GM12865 (cell line): ENCODE data around the gene RBM25.
"Not testable (repeated sequence)": the region's sequence is repeated elsewhere in the genome, so short reads cannot be mapped to it uniquely, and the experiment has no call there.

Source experiments
- DNase-seq: peaks from one replicate; pipeline ENCODE4 v3.0.0; 2010; ENCODE audit warnings: low read depth
- H3K4me3 ChIP-seq: 2 replicates; pipeline ENCODE4 v1.5.1; 2011; ENCODE audit warnings: mild to moderate bottlenecking, low read depth, low read length, control low read depth
- TF ChIP-seq, protein P1 (sequence below): IDR thresholded peaks from 2 replicates; pipeline ENCODE4 v1.5.1; 2011; ENCODE audit warnings: low read length, control low read depth, low read depth, inconsistent platforms; ENCODE audit not compliant: insufficient read depth; ENCODE audit errors: missing control alignments

RBM25 gene

GRCh38 chr14:73058224-73058921 is at the start of gene RBM25:
Gene RBM25 (plus strand): TSS chr14:73058534. CDS start chr14:73071642, 13,108 bp downstream.
- DNase-seq, result peak; percentile 99
- TF ChIP-seq, protein P1, sequence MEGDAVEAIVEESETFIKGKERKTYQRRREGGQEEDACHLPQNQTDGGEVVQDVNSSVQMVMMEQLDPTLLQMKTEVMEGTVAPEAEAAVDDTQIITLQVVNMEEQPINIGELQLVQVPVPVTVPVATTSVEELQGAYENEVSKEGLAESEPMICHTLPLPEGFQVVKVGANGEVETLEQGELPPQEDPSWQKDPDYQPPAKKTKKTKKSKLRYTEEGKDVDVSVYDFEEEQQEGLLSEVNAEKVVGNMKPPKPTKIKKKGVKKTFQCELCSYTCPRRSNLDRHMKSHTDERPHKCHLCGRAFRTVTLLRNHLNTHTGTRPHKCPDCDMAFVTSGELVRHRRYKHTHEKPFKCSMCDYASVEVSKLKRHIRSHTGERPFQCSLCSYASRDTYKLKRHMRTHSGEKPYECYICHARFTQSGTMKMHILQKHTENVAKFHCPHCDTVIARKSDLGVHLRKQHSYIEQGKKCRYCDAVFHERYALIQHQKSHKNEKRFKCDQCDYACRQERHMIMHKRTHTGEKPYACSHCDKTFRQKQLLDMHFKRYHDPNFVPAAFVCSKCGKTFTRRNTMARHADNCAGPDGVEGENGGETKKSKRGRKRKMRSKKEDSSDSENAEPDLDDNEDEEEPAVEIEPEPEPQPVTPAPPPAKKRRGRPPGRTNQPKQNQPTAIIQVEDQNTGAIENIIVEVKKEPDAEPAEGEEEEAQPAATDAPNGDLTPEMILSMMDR, result no peak

DNA sequence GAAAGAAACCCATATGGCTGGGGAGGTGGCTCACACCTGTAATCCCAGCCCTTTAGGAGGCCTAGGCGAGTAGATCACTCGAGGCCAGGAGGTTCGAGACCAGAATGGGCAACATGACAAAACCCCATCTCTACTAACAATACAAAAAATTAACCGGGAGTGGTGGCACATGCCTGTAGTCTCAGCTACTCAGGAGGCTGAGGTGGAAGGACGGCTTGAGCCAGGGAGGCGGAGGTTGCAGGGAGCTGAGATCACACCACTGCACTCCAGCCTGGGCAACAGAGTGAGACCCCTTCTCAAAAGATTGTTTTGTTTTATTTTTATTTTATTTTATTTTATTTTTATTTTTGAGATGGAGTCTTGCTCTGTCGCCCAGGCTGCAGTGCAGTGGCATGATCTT is 47.1 kb upstream of the RBM25 start:
- not testable (repeated sequence) for DNase-seq, H3K4me3 ChIP-seq

More at GRCh38 chr14:73058224-73058921, at the start of gene RBM25:
- peak within 1 kb of the TSS; percentile 96 for H3K4me3 ChIP-seq

DNA sequence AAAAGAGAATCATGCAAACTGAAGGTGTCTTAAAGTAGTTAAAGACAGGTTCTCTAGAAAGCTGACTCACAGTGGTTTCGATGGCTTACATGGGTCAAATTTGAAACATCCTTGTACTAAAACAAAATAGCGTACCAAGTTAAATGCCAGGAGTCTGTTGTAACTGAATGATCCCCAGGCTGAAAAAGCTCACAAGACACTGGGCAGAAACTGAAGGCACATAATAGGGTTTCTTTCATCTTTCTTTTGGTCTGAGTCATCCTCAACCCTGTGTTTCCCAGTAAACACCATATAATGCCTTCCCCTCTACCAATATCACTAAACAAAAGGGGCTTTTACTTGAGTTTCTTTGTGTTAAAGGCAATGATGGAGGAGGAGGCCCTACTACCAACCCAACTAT is 44.2 kb upstream of the RBM25 start:
- H3K4me3 ChIP-seq, result no peak overlapping the region
- peak; percentile 91 for DNase-seq
- TF ChIP-seq, protein P1, result no peak

DNA sequence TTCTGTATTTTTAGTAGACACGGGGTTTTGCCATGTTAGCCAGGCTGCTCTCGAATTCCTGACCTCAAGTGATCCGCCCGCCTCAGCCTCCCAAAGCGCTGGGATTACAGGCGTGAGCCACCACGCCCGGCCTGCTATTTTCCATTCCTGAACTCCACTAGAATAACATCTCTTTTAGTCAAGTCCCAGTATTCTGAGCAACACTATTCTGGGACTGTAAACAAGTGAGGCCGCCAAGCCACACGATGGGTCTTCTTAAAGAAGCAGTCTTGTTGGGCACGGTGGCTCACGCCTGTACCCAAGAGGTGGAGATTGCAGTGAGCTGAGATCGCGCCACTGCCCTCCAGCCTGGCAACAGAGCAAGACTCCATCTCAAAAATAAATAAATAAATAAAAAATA is 42.8 kb upstream of the RBM25 start:
- H3K4me3 ChIP-seq, DNase-seq: not testable (repeated sequence)

DNA sequence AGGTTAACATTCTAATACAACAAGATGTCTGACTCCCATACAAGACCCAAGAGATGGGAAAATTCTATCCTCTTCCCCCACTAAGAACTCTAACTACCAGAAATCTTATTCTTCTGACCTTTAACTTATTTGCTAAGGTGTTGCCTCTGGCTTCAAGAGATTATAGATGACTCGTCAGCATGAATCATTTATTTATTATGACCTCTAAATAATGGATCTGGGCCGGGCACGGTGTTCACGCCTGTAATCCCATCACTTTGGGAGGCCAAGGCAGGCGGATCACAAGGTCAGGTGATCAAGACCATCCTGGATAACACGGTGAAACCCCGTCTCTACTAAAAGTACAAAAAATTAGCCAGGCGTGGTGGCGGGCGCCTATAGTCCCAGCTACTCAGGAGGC is 42.3 kb upstream of the RBM25 start:
- not testable (repeated sequence) for DNase-seq, H3K4me3 ChIP-seq

DNA sequence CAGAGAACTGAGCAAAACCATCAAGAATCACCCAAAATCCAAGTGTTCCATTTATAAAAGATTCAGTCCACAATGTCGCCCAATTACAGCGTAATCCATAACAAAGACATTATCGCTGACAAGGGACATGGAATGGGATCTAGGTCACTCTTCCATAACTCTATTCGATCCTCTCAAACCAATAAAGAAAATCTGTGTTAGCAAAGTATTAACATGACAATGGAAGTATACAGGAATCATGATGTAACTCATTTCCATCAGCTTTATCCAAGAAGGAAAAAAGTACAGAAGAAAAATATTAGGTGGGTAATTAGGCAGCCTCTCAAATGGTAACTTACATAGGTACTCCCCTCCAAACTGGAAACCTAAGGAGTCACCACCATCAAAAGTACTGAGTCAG is 36.3 kb upstream of the RBM25 start:
- no peak overlapping the region for H3K4me3 ChIP-seq
- DNase-seq, result no peak
- TF ChIP-seq, protein P1, result no peak

DNA sequence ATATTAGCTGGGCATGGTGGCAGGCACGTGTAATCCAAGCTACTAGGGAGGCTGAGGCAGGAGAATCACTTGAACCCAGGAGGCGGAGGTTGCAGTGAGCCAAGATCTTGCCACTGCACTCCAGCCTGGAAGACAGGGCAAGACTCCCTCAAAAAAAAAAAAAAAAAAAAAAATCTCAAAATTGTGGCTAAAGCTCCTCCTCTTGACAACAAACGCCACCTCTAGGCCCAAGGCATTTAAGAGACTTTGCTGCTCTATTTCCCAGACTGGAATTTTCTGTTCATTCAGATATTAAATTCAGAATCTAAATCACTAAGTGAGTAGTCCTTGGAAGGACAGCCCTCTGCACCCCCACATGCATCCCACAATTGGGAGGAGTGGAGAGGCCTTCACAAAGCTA is 32.8 kb upstream of the RBM25 start:
- peak overlapping the region; percentile 68 for H3K4me3 ChIP-seq
- DNase-seq, result no peak
- TF ChIP-seq, protein P1, result no peak

GRCh38 chr14:73026243-73026844 is 32.0 kb upstream of the RBM25 start:
- peak overlapping the region; percentile 68 for H3K4me3 ChIP-seq
- DNase-seq, result no peak
- TF ChIP-seq, protein P1, result no peak
